ENCODE measurements around the gene GPC5.

GPC5 gene

GRCh38 chr13:91368101-91368500, 30.3 kb upstream of the GPC5 start:
- ChIA-PET POLR2A (interaction anchor here (1.4 kb wide), 1 partner anchor 10 kb away, joined by 3 read pairs; no protein-coding TSS in a partner anchor), CTCF (interaction anchor here (1.8 kb wide), 1 partner anchor 8 kb away, joined by 6 read pairs; no protein-coding TSS in a partner anchor)
- TF ChIP-seq HDGF (IDR thresholded peaks at IDR 0.05; ENCODE audit: borderline replicate concordance) (no peak), TARDBP (IDR thresholded peaks at IDR 0.05) (no peak), SP1 (IDR thresholded peaks at IDR 0.05) (no peak), CTBP1 (IDR thresholded peaks at IDR 0.05; ENCODE audit: borderline replicate concordance) (no peak), ZNF384 (IDR thresholded peaks at IDR 0.05) (no peak), SUZ12 (IDR thresholded peaks at IDR 0.05) (no peak), FOXA1 (IDR thresholded peaks at IDR 0.05) (no peak)
- DNase-seq (ENCODE audit: extremely low spot score): no peak

DNA sequence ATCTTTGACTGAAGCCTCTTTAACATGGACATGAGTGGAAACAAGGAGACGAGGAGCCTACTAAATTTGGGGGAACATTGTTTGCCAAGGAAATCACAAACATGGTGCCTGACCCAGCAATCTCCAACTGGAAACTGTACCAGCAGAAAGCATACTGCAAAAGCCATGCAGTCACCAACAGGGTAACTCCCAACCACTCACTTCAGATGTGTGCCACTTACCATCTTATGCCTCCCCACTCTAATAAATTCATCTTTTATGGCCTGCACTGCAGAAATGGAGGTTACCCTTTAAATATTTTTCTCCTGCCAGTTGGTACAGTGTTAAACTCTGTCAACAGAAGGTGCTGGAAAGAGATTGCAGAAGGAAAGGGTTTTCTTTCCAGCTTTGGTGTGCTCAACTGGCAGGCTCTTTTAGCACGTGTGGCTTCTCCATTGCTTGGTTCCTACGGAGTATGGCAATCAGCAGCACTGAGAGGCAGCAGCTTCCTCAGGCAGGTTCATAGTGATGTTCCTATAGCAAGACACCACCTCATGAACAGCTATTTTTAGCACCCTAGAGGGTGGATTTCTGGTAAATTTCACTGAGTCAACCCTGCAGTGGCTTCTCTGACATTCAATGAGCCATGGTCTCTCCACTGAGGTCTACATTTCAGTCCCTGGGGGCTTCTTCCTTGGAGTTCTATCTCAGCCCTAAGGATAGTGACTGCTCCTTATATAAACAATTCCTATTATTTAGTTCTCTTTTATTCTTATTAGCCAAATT, 29.6 kb upstream of the GPC5 start:
- TF ChIP-seq BHLHE40 (IDR thresholded peaks at IDR 0.05; ENCODE audit: borderline replicate concordance) (no peak), CTBP1 (IDR thresholded peaks at IDR 0.05; ENCODE audit: borderline replicate concordance) (no peak), SUZ12 (IDR thresholded peaks at IDR 0.05) (no peak), ELF4 (IDR thresholded peaks at IDR 0.05) (no peak), L3MBTL2 (conservative IDR thresholded peaks at IDR 0.05) (no peak), FOXA1 (IDR thresholded peaks at IDR 0.05) (no peak)
- TF ChIP-seq, protein P1, sequence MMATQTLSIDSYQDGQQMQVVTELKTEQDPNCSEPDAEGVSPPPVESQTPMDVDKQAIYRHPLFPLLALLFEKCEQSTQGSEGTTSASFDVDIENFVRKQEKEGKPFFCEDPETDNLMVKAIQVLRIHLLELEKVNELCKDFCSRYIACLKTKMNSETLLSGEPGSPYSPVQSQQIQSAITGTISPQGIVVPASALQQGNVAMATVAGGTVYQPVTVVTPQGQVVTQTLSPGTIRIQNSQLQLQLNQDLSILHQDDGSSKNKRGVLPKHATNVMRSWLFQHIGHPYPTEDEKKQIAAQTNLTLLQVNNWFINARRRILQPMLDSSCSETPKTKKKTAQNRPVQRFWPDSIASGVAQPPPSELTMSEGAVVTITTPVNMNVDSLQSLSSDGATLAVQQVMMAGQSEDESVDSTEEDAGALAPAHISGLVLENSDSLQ (IDR thresholded peaks at IDR 0.05): no peak
- CTCF ChIA-PET: interaction anchor here (1.8 kb wide), 1 partner anchor 9 kb away, joined by 6 read pairs; no protein-coding TSS in a partner anchor
- DNase-seq (ENCODE audit: extremely low spot score): no peak
- POLR2A ChIA-PET: no interaction called here

GRCh38 chr13:91369441-91369831, 29.0 kb upstream of the GPC5 start:
- TF ChIP-seq ZNF384 (IDR thresholded peaks at IDR 0.05) (no peak), FOXA1 (IDR thresholded peaks at IDR 0.05) (no peak), FOXM1 (IDR thresholded peaks at IDR 0.05; ENCODE audit: borderline replicate concordance) (no peak), ARNT (IDR thresholded peaks at IDR 0.05) (no peak), FOXK2 (IDR thresholded peaks at IDR 0.05) (no peak), CTBP1 (IDR thresholded peaks at IDR 0.05; ENCODE audit: borderline replicate concordance) (no peak), ELF4 (IDR thresholded peaks at IDR 0.05) (no peak), L3MBTL2 (conservative IDR thresholded peaks at IDR 0.05) (no peak), NFRKB (IDR thresholded peaks at IDR 0.05) (no peak), SP1 (IDR thresholded peaks at IDR 0.05) (no peak), SUZ12 (IDR thresholded peaks at IDR 0.05) (no peak), BHLHE40 (IDR thresholded peaks at IDR 0.05; ENCODE audit: borderline replicate concordance) (no peak), HDGF (IDR thresholded peaks at IDR 0.05; ENCODE audit: borderline replicate concordance) (no peak), LEF1 (IDR thresholded peaks at IDR 0.05; ENCODE audit: borderline replicate concordance) (no peak), TARDBP (IDR thresholded peaks at IDR 0.05) (no peak)
- TF ChIP-seq, protein P1 (IDR thresholded peaks at IDR 0.05): no peak
- POLR2A ChIA-PET: no interaction called here
- DNase-seq (ENCODE audit: extremely low spot score): no peak
- CTCF ChIA-PET: interaction anchor here (0.8 to 1.8 kb wide), 3 partner anchors 10 to 12 kb away, joined by 3 to 6 read pairs (median 4); no protein-coding TSS in a partner anchor

DNA sequence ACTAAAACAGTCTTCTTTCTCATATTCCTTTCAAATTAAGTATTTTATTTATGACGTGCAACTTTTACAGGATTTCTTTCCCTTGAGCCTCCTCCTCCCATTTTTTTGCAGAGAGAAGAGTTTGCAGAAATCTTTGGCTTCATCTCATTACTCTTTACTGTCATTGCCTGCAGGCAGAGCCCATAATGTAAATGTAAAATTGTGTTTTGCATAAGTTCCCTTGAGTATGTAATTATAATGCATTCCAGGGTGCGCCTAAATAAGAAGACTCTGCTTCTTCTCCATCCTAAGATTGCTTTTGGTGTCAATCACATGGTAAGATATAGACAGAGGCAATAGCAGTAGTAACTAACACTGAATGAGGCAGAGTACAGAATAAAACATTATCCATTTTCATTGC, 27.9 kb upstream of the GPC5 start:
- CTCF ChIA-PET: interaction anchor here (0.8 kb wide), 1 partner anchor 11 kb away, joined by 3 read pairs; no protein-coding TSS in a partner anchor
- no peak for DNase-seq (ENCODE audit: extremely low spot score)
- POLR2A ChIA-PET: no interaction called here
- TF ChIP-seq SUZ12 (IDR thresholded peaks at IDR 0.05): no peak
- no peak for TF ChIP-seq SP1 (IDR thresholded peaks at IDR 0.05)
- no peak for TF ChIP-seq BHLHE40 (IDR thresholded peaks at IDR 0.05; ENCODE audit: borderline replicate concordance)
- TF ChIP-seq NFRKB (IDR thresholded peaks at IDR 0.05): no peak
- no peak for TF ChIP-seq FOXA1 (IDR thresholded peaks at IDR 0.05)
- no peak for TF ChIP-seq ZNF384 (IDR thresholded peaks at IDR 0.05)
- no peak for TF ChIP-seq FOXK2 (IDR thresholded peaks at IDR 0.05)
- TF ChIP-seq HDGF (IDR thresholded peaks at IDR 0.05; ENCODE audit: borderline replicate concordance): no peak
- TF ChIP-seq, protein P1 (IDR thresholded peaks at IDR 0.05): no peak
- TF ChIP-seq ARNT (IDR thresholded peaks at IDR 0.05): no peak
- no peak for TF ChIP-seq ELF4 (IDR thresholded peaks at IDR 0.05)
- no peak for TF ChIP-seq L3MBTL2 (conservative IDR thresholded peaks at IDR 0.05)

- TF ChIP-seq L3MBTL2 (conservative IDR thresholded peaks at IDR 0.05): no peak
- TF ChIP-seq FOXA1 (IDR thresholded peaks at IDR 0.05): no peak
- TF ChIP-seq ELF4 (IDR thresholded peaks at IDR 0.05): no peak
- no peak for TF ChIP-seq ARNT (IDR thresholded peaks at IDR 0.05)
- TF ChIP-seq TARDBP (IDR thresholded peaks at IDR 0.05): no peak
- no peak for TF ChIP-seq SP1 (IDR thresholded peaks at IDR 0.05)
- no peak for TF ChIP-seq SUZ12 (IDR thresholded peaks at IDR 0.05)
- TF ChIP-seq FOXM1 (IDR thresholded peaks at IDR 0.05; ENCODE audit: borderline replicate concordance): no peak
- no peak for TF ChIP-seq CTBP1 (IDR thresholded peaks at IDR 0.05; ENCODE audit: borderline replicate concordance)
- TF ChIP-seq BHLHE40 (IDR thresholded peaks at IDR 0.05; ENCODE audit: borderline replicate concordance): no peak
- no peak for TF ChIP-seq NFRKB (IDR thresholded peaks at IDR 0.05)
- TF ChIP-seq, protein P1 (IDR thresholded peaks at IDR 0.05): no peak
- no peak for TF ChIP-seq LEF1 (IDR thresholded peaks at IDR 0.05; ENCODE audit: borderline replicate concordance)
- no peak for TF ChIP-seq ZNF384 (IDR thresholded peaks at IDR 0.05)
- TF ChIP-seq HDGF (IDR thresholded peaks at IDR 0.05; ENCODE audit: borderline replicate concordance): no peak
- ChIA-PET POLR2A (no interaction called here), CTCF (interaction anchor here (0.7 to 1.8 kb wide), 2 partner anchors 9 to 409 kb away, joined by 3 to 6 read pairs; no protein-coding TSS in a partner anchor)
- DNase-seq (ENCODE audit: extremely low spot score): no peak
Observed at GRCh38 chr13:91372911-91373310, 25.5 kb upstream of the GPC5 start.

Measured in HEK293T (cell line).